Naive thymus-derived CD8-positive, alpha-beta T cell (primary cell): Measurements from ENCODE around the gene UBE2D3. TPM values are rescaled to one million over a fixed set of nuclear protein-coding genes. Genes with fewer than 3 reads are reported as not detected.
A peak's percentile ranks its signal among the peaks of the same experiment; 100 is the strongest.

Source experiments
- ATAC-seq, 2 donors: fragments of 150-1000 bp; cut with Tn5 transposase in 1 of 2; sonication (Bioruptor Pico), chemical (Tn5 transposase) in 1 of 2; 1 replicate in 1 of 2; 2 replicates in 1 of 2; pipeline ENCODE4 v1.10.0; 2021; ENCODE audit warnings: mild to moderate bottlenecking in 2 of 2, moderate library complexity in 2 of 2
- POLR2A ChIA-PET: fragments of 350-600 bp; sonication (Branson Sonifier 250); formaldehyde crosslinking; loops from one replicate; lab custom pipeline; 2021; ENCODE audit warnings: antibody characterized with exemption; lab: Charles Lee
- DNase-seq, 10 donors: peaks; one replicate each; pipeline versions ENCODE4 v3.0.0 to v3.0.0-alpha.2; 2020 to 2022
- H3K27ac Mint-ChIP-seq, 10 donors: one replicate each; pipeline ENCODE4 v1.8.0; 2020 to 2022; ENCODE audit warnings: mild to moderate bottlenecking in 10 of 10, mixed read lengths in 10 of 10, moderate library complexity in 4 of 10, inconsistent platforms in 1 of 10
- H3K27me3 Mint-ChIP-seq, 5 donors: one replicate each; pipeline ENCODE4 v1.8.0; 2021 to 2022; ENCODE audit warnings: mixed read lengths in 5 of 5
- H3K36me3 Mint-ChIP-seq, 3 donors: one replicate each; pipeline ENCODE4 v1.8.0; 2020 to 2022; ENCODE audit warnings: mixed read lengths in 3 of 3, mild to moderate bottlenecking in 2 of 3, inconsistent platforms in 1 of 3
- H3K4me1 Mint-ChIP-seq, 4 donors: one replicate each; pipeline ENCODE4 v1.8.0; 2021 to 2022; ENCODE audit warnings: mixed read lengths in 4 of 4
- H3K4me3 Mint-ChIP-seq, 10 donors: one replicate each; pipeline ENCODE4 v1.8.0; 2020 to 2022; ENCODE audit warnings: mild to moderate bottlenecking in 10 of 10, mixed read lengths in 10 of 10, moderate library complexity in 6 of 10, inconsistent platforms in 1 of 10
- H3K9me3 Mint-ChIP-seq, 9 donors: one replicate each; pipeline ENCODE4 v1.8.0; 2020 to 2022; ENCODE audit warnings: mixed read lengths in 9 of 9, mild to moderate bottlenecking in 3 of 9, inconsistent platforms in 1 of 9, moderate library complexity in 1 of 9
- polyA plus RNA-seq, 3 donors: library from polyadenylated mRNA; unstranded; fragments of 300-500 nt; fragmentation: Illumina TruSeq; gene quantifications; one replicate each; pipeline ENCODE4 v1.2.3, GENCODE V29; 2021
- total RNA-seq, 8 experiments: library from RNA in 2 of 8; stranded (reverse) in 2 of 8; gene quantifications; one replicate each; pipeline ENCODE4 v1.2.3 and lab custom pipeline; 2021 to 2026

The UBE2D3 gene
- total and polyA plus RNA-seq, 5 experiments from 2014 or later = 385 to 475 (median 415) TPM

DNA sequence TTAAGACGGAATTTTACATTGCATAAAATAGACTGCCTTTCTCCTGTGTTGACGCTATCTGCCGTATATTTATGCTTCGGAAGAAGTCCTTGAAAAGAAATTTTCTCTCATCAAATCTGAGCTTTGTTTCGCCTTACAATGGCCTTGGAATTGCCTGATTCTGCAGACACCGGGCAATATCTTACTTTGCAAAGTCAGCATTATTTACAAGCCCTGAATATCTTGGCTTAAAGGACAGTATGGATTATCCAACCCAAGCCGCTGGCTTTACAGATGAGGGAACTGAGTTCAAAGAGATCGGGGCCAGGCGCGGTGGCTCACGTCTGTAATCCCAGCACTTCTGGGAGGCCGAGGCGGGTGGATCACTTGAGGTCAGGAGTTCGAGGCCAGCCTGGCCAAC is 65.4 kb downstream of the UBE2D3 start:
- DNase-seq = no peak
- no peaks in the 10 kb centered on the region for H3K36me3 Mint-ChIP-seq
- ATAC-seq = no peak
- H3K4me1 Mint-ChIP-seq = peaks cover 27 to 44% (median 41%) of the 10 kb centered on the region in 4 donors
- H3K27ac Mint-ChIP-seq = peak overlapping the region in 5 of 10 donors; percentile 87 to 96 (median 90)
- H3K9me3 Mint-ChIP-seq = no peaks in the 10 kb centered on the region
- H3K27me3 Mint-ChIP-seq = peaks cover 0 to 3% (median 0%) of the 10 kb centered on the region in 5 donors
- POLR2A ChIA-PET = interaction anchor here (0.6 to 2.5 kb wide), 9 partner anchors 28 to 315 kb away, joined by 3 to 76 read pairs (median 5); partner anchors contain the start of genes CISD2, SLC9B2 and UBE2D3
- peak overlapping the region; percentile 86 to 100 (median 97) for H3K4me3 Mint-ChIP-seq

DNA sequence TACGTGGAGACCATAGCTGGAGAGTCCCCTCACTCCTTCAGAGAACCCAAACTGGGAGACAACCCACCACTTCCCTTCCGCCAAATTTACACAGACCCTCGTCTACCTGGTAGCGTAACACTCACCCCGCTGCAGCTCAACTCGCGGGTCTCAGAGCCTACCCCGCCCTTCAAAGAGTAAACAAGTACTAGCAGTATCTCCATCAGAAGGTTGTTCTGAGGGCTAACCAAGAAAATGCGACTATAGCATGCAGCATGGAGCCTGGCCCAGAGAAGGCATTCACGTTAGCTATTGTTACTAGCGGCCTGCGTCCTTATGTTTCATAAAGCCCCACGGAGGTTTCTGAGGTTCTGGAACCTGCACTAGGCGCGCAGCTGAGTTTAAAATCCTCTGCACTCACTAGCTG is 66.1 kb downstream of the UBE2D3 start:
- peak; percentile 24 to 41 for ATAC-seq
- DNase-seq = peak in 2 of 10 donors; percentile 11 to 13
- Mint-ChIP-seq H3K27me3 (peaks cover 0 to 3% (median 0%) of the 10 kb centered on the region in 5 donors), H3K9me3 (no peaks in the 10 kb centered on the region), H3K4me1 (peaks cover 27 to 46% (median 41%) of the 10 kb centered on the region in 4 donors), H3K27ac (peak overlapping the region; percentile 86 to 96 (median 94)), H3K36me3 (no peaks in the 10 kb centered on the region), H3K4me3 (peak overlapping the region; percentile 86 to 100 (median 97))
- POLR2A ChIA-PET = interaction anchor here (0.6 to 2.5 kb wide), 16 partner anchors 9 to 315 kb away, joined by 3 to 76 read pairs (median 4); partner anchors contain the start of genes CISD2, SLC9B2 and UBE2D3

DNA sequence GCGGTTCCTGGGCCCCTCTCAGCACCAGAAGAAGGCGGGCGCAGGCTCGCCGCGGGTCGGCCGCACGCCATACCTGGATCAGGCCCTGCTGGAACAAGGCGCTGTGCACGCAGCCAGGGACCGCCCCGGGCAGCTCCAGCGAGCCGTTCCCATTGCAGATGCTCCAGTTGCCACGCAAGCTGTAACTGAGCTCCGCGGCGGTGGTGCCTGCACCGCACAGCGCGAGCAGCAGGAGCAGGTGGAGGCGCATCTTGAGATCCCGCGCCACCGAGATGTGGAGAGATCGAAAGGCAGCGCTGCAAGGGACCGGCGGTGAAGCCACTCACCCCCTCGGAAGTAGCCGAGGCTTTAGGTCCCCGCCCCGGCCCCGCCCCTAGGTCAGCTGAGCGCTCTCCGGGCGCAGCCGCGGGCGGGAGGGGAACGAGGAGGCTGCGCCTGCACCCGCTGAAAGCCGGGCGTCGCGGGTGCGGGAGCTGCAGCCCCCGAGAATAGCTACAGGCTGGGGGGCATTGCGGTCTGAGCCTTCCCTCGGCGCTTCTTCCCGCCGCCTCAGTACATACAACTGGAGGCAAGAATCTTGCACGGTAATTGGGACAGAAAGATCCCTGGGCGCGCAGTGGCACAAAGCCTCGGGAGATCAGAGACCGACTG is 66.6 kb downstream of the UBE2D3 start, which contains the start of gene MANBA:
TSS of gene MANBA (minus strand) at position 324 of the 651 bp plus-strand sequence. CDS start at position 250, 74 bp downstream.
- Mint-ChIP-seq H3K27ac (peak within 1 kb of the TSS; percentile 90 to 96 (median 94)), H3K4me1 (peaks cover 27 to 49% (median 44%) of the 10 kb centered on the region in 4 donors), H3K27me3 (peaks cover 0 to 3% (median 0%) of the 10 kb centered on the region in 5 donors), H3K36me3 (no peaks in the 10 kb centered on the region), H3K4me3 (peak within 1 kb of the TSS; percentile 86 to 100 (median 97)), H3K9me3 (no peaks in the 10 kb centered on the region)
- POLR2A ChIA-PET = interaction anchor here (0.9 to 2.5 kb wide), 16 partner anchors 10 to 316 kb away, joined by 3 to 76 read pairs (median 4); partner anchors contain the start of genes CISD2, SLC9B2 and UBE2D3
- ATAC-seq (peak; percentile 82 to 90), DNase-seq (peak; percentile 66 to 91 (median 78))

DNA sequence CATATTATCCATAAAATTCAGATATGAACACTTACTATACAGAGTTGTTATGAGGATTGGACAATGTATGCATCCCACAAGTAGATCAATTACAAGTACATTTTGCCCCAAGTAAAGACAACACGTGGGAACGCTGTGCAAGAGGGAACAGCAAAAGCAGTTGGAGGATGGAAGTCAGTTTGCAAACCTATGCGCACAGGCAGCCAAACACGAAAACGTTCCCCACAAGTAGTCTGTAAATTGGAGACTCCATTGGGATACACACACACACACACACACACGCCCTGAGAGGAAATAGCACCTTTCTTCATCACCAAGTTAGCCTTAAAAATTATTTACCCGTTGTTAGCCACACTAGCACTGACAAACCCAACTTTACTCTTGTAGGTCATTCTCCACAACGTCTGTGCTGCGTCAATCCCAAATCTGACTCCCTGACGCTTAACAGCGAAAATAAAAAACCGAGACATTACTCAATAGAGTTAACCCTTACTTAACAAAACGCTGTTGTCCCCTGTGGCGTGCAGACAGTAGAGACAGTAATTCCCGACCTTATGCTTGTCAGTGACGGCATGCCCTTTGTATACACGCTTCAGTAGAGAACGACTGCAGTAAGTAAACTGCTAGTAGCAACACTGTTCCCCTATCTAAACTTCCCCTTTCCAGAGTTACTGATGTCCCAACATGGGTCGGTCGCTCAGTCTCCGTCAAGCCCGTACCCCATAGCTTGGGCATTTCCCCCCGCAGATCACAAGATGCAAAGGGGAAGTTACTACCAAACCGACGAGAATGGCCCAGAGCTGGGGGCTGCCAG is 67.3 kb downstream of the UBE2D3 start:
- H3K4me1 Mint-ChIP-seq = peaks cover 27 to 52% (median 44%) of the 10 kb centered on the region in 4 donors
- H3K9me3 Mint-ChIP-seq = peaks cover 0 to 2% (median 0%) of the 10 kb centered on the region in 9 donors
- H3K36me3 Mint-ChIP-seq = no peaks in the 10 kb centered on the region
- peak overlapping the region; percentile 86 to 100 (median 97) for H3K4me3 Mint-ChIP-seq
- ATAC-seq (peak in 1 of 2 donors; percentile 65), DNase-seq (peak in 6 of 10 donors; percentile 1 to 65 (median 30))
- peak overlapping the region; percentile 90 to 96 (median 94) for H3K27ac Mint-ChIP-seq
- POLR2A ChIA-PET = interaction anchor here (1.0 to 2.5 kb wide), 11 partner anchors 11 to 259 kb away, joined by 3 to 76 read pairs (median 4); partner anchors contain the start of genes CISD2 and UBE2D3
- peaks cover 0 to 3% (median 0%) of the 10 kb centered on the region in 5 donors for H3K27me3 Mint-ChIP-seq

DNA sequence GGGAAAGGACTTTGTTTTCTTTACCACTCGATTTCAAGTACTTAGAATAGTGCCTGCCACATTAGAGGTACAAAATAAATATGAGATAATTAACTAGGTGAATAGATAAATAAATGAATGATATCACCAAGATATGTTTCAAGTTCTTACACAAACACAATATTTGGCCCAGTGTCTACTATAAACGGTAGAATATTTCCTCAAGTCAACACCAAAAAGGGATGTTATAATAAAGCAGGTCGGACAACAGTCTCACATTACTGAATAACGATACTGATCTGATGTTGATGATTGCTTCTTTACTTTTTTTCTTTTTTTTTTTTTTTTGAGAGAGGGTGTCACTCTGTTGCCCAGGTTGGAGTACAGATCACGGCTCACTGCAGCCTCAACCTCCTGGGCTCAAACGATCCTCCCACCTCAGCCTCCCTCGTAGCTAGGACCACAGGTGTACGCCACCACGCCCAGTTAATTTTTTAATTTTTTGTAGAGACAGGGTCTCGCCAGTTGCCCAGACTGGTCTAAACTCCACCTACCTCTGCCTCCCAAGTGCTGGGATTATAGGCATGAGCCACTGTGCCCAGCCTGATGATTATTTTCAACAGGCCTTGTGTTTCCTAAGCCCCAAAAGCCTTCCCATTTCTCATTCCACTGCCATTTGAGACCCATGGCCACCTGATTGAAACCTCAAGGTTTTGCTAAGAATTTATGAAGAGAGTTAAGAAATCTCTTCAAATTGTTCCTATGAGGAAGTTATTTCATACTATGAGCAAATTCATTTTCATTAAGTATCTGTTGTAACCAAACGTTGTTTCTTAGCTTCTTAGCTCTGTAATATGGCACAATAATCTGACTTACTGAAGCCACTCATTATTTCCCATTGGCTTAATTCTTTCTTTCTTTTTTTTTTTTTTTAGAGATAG is 68.8 kb downstream of the UBE2D3 start:
- Mint-ChIP-seq H3K4me1 (peaks cover 27 to 52% (median 44%) of the 10 kb centered on the region in 4 donors), H3K27me3 (no peaks in the 10 kb centered on the region), H3K4me3 (peak overlapping the region in 5 of 10 donors; percentile 6 to 100 (median 86)), H3K36me3 (peaks cover 0 to 2% (median 0%) of the 10 kb centered on the region in 3 donors), H3K27ac (peak overlapping the region in 6 of 10 donors; percentile 39 to 95 (median 87)), H3K9me3 (peaks cover 0 to 2% (median 0%) of the 10 kb centered on the region in 9 donors)
- DNase-seq = no peak
- POLR2A ChIA-PET = interaction anchor here (0.7 to 1.2 kb wide), 3 partner anchors 9 to 127 kb away, joined by 3 to 7 read pairs (median 5); no protein-coding TSS in a partner anchor
- no peak for ATAC-seq

DNA sequence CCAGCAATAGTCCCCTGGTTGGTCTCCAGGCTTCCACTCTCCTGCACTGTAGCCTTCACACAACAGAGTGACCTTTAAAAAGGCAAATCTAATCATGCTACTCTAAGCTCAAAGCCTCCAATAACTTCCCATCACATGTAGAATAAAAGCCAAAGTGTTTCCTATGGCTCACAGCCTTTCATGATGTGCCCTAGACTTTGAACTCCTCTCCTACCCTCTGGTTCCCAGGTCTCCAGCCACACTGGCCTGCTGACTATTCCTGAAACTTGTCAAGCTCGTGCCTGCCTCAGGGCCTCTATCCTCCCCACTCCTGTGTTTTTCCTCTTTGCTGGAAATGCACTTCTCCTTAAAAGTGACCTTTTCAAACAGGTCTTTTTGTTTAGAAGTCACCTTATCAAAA is 69.7 kb downstream of the UBE2D3 start:
- Mint-ChIP-seq H3K27me3 (no peaks in the 10 kb centered on the region), H3K36me3 (peaks cover 0 to 2% (median 0%) of the 10 kb centered on the region in 3 donors), H3K9me3 (peaks cover 0 to 2% (median 0%) of the 10 kb centered on the region in 9 donors), H3K4me3 (no peak overlapping the region), H3K27ac (peak overlapping the region in 8 of 10 donors; percentile 10 to 68 (median 36)), H3K4me1 (peaks cover 27 to 52% (median 44%) of the 10 kb centered on the region in 4 donors)
- DNase-seq (no peak), ATAC-seq (no peak)
- POLR2A ChIA-PET = interaction anchor here (0.7 kb wide), 1 partner anchor 23 kb away, joined by 3 read pairs; no protein-coding TSS in a partner anchor

DNA sequence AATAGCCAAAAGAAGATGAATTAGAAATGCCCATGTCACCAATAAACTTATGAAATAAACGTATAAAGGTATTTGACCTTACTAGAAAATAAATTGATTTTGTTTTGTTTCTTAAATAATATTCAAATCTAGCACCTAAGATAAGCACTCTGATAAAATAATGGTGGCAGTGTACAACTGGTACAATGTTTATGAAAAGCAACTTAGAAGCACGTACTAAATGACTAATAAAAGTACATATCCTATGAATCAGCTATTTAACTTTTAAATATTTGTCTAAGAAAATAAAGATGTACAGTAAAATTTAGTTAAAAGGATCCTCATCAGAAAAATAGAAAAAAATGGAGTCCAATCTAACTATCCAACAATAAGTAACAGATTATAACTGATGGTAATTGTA is 73.3 kb downstream of the UBE2D3 start:
- peaks cover 9 to 26% (median 10%) of the 10 kb centered on the region in 3 donors for H3K36me3 Mint-ChIP-seq
- no peak for ATAC-seq
- POLR2A ChIA-PET = interaction anchor here (1.3 kb wide), 1 partner anchor 73 kb away, joined by 4 read pairs; the partner anchor contains the start of gene UBE2D3
- H3K4me3 Mint-ChIP-seq = no peak overlapping the region
- H3K4me1 Mint-ChIP-seq = peaks cover 12 to 36% (median 24%) of the 10 kb centered on the region in 4 donors
- no peak overlapping the region for H3K27ac Mint-ChIP-seq
- no peak for DNase-seq
- H3K9me3 Mint-ChIP-seq = peaks cover 0 to 2% (median 0%) of the 10 kb centered on the region in 9 donors
- H3K27me3 Mint-ChIP-seq = no peaks in the 10 kb centered on the region

DNA sequence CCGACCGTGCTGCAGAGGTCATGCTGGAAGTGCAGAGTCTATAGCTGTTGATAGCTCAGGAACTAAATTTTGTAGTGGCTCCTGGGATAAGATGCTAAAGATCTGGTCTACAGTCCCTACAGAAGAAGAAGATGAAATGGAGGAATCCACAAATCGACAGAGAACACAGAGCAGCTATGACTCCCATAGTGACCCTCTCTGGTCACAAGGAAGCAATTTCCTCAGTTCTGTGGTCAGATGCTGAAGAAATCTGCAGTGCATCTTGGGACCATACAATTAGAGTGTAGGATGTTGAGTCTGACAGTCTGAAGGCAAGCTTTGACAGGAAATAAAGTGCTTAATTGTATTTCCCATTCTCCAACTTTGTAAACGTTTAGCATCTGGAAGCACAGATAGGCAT is 75.4 kb downstream of the UBE2D3 start:
- H3K36me3 Mint-ChIP-seq = peaks cover 9 to 32% (median 12%) of the 10 kb centered on the region in 3 donors
- peak overlapping the region in 1 of 10 donors; percentile 10 for H3K27ac Mint-ChIP-seq
- POLR2A ChIA-PET = no interaction called here
- no peak for ATAC-seq
- peaks cover 0 to 2% (median 0%) of the 10 kb centered on the region in 9 donors for H3K9me3 Mint-ChIP-seq
- no peaks in the 10 kb centered on the region for H3K27me3 Mint-ChIP-seq
- peaks cover 0 to 20% (median 6%) of the 10 kb centered on the region in 4 donors for H3K4me1 Mint-ChIP-seq
- DNase-seq = no peak
- no peak overlapping the region for H3K4me3 Mint-ChIP-seq

Other genes with a start within 250 kb of the UBE2D3 start
- gene MANBA, start 66.6 kb downstream of the UBE2D3 start, total RNA-seq = 10 to 100 TPM; 34.8 to 37.1 TPM
- 10 to 100 TPM; 16.7 to 17.8 (median 17.1) TPM for gene MANBA, start 66.6 kb downstream of the UBE2D3 start, polyA plus RNA-seq
- gene CISD2, start 41.4 kb upstream of the UBE2D3 start, total RNA-seq = 10 to 100 TPM; 13.7 to 14.0 TPM
- gene CISD2, start 41.4 kb upstream of the UBE2D3 start, polyA plus RNA-seq = 10 to 100 TPM; 20.2 to 30.5 (median 24.6) TPM
- 1 to 10 TPM; 6.4 to 7.3 TPM for gene SLC9B1, start 192.2 kb upstream of the UBE2D3 start, total RNA-seq
- 1 to 10 TPM; 1.7 to 3.7 (median 1.9) TPM for gene SLC9B1, start 192.2 kb upstream of the UBE2D3 start, polyA plus RNA-seq
- gene SLC9B2, start 249.2 kb upstream of the UBE2D3 start, total RNA-seq = 10 to 100 TPM; 16.3 to 24.9 TPM
- 10 to 100 TPM; 13.8 to 15.1 (median 14.8) TPM for gene SLC9B2, start 249.2 kb upstream of the UBE2D3 start, polyA plus RNA-seq